Stimulated activated CD4-positive, alpha-beta T cell treated with anti-CD3 and anti-CD28 coated beads, Interleukin-15, amount 100 ng/mL, for 1 hour (primary cell): Measurements from ENCODE around the gene ITPK1.
"Not testable (repeated sequence)": the region's sequence is repeated elsewhere in the genome, so short reads cannot be mapped to it uniquely, and the experiment has no call there.

Experiments
- DNase-seq, 2 donors: peaks; one replicate each; pipeline ENCODE4 v3.0.0-alpha.2; 2020; ENCODE audit warnings: low read depth in 1 of 2, low spot score in 1 of 2

Gene ITPK1

DNA sequence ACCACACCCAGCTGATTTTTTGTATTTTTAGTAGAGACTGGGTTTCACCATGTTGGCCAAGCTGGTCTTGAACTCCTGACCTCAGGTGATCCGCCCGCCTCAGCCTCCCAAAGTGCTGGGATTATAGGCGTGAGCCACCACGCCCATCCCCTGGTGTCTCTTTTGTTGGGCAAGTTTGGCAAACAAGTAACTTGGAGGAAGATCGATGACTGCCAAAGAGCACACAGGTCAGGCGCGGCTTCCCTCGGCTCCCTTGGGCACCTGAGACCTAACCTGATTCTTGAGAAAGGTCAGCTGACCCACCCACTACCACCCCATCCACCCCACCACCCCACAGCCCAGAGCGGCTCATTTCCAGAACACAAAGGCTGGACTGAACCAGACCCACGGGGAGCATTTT lies 9.9 kb downstream of the ITPK1 start:
- DNase-seq: not testable (repeated sequence)

DNA sequence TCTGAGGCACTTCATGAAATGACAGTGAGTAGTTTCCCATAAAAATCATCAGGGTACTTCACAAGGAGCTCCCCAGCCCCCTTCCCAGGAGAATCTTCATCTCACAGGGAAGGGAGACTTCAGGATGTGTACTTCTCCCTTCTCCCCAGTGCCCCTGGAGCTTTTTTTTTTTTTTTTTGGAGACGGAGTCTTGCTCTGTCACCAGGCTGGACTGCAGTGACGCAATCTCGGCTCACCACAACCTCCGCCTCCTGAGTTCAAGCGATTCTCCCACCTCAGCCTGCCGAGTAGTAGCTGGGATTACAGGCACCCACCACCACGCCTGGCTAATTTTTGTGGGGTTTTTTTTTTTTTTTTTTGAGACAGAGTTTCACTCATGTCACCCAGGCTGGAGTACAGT lies 10.4 kb downstream of the ITPK1 start:
- DNase-seq: no peak

DNA sequence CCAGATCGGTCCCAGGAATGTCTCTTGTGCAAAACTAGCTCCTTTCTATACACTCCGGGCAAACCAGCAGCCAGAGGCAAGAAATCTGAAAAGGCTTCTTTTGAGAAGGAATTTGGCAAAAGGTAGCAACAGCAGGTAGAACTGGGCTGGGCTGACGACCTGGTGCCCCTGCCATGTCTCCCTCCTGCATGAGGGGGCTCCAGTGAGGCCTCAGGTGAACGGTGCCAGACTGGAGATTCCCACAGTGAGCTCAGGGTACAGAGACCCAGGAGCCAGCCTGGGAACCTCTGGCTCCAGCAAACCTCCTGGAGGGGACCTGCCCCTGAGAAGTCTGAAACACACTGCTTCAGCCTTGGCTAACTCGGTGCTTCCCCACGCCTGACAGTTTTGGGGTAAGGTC lies 10.8 kb downstream of the ITPK1 start:
- no peak for DNase-seq

- DNase-seq: peak in 1 of 2 donors; percentile 32
Measured at GRCh38 chr14:93103392-93104080, 12.2 kb downstream of the ITPK1 start.

DNA sequence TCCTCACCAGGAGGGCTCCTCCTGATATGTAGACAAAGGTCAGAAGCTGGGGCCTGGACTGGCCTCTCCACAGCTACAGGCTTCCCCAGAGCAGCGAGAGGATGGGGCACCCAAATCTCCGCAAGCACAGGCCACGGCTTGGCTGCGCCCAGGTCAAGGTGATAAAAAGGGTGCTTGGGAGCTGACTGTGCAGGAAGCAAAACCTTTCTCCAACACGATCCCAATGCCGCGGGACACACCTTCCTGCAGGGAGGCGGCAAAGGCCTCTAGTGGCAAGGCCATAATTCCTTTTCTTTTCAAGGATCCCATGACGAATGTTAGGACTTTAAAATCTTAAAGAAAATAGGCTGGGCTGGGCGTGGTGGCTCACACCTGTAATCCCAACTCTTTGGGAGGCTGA lies 13.6 kb downstream of the ITPK1 start:
- no peak for DNase-seq

- DNase-seq: no peak
Measured at GRCh38 chr14:93101181-93101580, 14.5 kb downstream of the ITPK1 start.

DNA sequence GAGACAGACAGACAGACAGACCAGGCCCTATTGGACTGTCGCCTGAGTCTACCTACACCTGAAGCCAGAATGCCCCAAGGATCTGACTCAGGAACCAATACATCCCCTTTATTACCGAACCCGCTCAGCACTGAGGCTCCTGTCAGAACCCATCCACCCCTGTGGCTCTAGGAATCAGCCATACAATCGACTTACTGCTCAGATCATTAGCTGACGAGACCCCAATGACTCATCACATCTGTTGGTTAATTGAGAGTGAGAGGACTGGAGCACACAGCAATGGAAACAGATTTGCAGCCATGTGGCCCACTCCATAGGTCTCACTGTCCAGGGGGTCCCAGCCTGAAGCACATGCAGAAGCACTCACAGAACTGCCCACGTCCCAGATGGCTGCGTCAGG lies 15.2 kb downstream of the ITPK1 start:
- DNase-seq: no peak

DNA sequence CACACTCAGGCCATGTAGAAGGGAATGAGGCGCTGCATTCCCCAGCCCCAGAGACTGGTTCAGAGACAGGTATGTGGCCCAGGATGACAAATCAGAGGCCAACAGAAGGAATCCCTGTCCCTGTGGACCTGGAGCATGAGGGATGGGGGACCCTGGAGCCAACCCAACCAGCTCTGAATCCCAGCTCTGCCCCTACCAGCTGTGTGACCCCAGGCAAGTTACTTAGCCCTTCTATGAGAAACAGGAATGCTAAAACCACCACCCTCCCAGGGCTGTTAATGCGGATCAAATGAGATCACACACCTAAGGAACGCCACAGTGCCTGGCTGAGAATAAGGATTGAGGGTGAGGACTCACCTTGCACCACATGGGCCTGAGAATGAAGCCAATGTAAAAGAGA lies 15.6 kb downstream of the ITPK1 start:
- no peak for DNase-seq

DNA sequence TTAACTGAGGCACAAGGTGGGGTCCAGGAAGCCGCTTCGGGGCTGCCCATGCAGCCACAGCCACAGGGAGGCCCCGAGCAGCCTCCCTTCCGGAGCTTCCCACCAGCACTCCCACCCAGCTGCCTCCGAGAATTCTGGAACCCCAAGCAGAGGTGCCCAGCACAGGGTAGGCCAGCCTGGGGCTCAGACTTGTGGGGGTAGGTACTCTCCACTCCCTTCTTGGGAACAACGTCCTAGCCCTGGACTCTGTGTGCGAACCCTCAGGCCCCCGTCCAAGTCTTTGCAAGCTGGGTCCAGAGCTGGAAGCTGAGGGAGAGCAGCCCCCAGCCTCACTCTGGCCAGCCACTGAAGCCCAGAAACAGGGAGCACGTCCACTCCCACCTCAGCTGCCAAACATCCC lies 16.1 kb downstream of the ITPK1 start:
- DNase-seq: no peak

DNA sequence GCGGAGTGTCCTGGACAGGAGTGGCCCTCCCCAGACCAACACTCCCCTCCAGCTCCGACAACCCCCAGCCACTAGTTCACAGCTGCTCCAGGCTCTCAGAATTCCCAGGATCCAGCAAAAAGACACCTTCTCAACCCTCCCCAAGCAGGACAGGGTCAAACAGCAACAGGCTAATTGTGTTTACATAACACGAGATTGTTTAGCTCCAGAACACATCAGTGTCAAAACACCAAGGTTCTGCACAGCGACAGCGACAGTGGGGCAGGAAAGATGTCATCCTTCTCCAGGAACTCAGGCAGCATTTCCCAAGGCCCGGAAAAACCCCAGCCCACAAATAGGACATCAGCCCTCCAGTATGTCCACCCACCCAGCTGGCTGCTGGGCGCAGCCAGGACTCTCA lies 16.5 kb downstream of the ITPK1 start:
- DNase-seq: no peak

- no peak for DNase-seq
Measured at GRCh38 chr14:93096691-93097322, 18.9 kb downstream of the ITPK1 start.

GRCh38 chr14:93095742-93096510 lies 19.8 kb downstream of the ITPK1 start:
- DNase-seq: no peak

DNA sequence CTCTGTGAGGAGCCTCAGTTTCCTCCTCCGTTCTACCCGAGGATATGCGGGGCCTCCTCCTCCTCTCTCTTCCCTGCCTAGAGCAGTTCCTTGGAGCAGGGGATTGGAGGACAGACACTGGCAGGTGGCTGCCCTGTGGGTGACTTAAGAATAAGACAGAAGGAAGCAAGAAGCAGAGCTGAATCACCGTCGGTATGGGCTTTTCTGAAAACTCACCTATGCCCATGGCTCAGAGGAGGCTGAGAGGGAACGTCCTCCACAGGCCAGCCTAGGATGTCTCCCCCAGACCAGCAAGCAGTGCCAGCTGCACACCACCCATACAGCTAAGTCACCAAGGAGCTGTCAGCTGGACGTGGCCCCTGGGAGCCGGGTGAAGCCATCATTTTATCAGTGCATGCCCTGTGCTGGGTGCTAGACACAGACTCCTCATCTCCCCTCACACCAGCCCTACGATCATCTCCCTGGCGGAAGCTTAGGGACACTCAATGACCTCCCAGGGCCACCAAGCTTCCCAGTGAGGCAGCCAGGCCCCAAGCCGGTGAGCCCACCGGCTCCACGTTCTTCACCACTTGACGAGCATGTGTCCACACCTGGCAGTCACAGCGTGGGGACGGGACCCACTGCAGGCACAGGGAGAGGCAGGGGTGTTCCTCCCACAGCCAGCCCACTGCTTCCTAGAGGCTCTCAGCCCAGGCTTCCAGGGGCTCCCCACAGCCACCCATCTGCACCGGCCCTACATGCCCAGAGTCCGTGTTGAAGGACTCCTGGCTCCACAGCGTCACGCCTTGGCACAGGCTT lies 21.4 kb downstream of the ITPK1 start:
- no peak for DNase-seq

- no peak for DNase-seq
Measured at GRCh38 chr14:93092606-93093556, 22.8 kb downstream of the ITPK1 start.

DNA sequence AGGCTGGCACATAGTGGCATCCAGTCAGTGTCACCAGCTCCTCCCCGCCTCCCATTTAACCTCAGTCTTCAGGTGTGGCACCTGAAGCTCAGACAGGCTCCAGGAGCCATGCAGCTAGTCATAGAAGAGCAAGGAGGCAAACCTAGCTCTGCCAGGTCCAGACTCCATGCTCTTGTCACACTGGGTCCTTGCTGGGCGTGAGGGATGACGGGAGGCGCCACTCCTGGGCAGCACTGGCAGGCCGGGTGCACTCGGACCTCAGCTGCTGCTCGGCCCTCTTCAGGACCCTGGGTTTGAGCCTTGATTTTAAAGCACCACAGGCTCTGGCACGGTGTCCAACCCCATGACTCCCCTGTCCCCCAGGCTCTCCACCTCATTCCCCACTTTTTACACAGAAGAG lies 24.1 kb downstream of the ITPK1 start:
- DNase-seq: no peak

DNA sequence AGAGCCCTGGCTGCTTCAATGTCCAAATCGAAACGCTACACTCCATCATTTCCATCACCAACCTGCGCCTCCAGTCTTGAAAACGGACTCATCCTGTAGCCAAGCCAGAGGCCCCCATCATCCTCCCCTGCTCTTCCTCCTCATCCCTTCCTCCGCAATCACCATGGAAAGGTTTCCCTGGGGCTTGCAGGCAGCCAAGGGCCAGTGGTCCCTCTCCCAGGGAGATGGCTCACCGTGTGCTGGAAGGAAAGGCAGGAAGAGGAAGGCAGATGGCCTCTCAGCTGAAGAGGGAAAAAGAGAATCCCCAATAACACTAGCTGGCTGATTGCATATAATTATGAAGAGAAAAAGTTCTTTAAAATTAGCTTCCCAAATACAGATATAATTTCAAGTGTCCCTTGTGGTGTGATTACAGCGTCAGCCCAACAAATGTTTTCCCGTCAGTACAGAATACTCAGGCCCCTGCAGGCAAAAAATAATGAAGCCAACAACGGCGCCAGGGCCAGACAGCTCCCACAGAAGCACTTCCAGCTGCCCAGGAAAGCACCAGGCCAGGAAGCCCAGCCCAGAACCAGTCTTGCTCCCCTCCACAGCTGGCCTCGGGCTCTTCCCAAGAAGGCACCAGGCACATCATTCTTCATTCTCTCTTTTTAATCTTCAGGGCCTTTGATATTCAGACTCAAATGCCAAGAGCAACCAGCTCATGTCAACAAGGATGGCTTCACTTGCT lies 24.7 kb downstream of the ITPK1 start:
- DNase-seq: no peak

DNA sequence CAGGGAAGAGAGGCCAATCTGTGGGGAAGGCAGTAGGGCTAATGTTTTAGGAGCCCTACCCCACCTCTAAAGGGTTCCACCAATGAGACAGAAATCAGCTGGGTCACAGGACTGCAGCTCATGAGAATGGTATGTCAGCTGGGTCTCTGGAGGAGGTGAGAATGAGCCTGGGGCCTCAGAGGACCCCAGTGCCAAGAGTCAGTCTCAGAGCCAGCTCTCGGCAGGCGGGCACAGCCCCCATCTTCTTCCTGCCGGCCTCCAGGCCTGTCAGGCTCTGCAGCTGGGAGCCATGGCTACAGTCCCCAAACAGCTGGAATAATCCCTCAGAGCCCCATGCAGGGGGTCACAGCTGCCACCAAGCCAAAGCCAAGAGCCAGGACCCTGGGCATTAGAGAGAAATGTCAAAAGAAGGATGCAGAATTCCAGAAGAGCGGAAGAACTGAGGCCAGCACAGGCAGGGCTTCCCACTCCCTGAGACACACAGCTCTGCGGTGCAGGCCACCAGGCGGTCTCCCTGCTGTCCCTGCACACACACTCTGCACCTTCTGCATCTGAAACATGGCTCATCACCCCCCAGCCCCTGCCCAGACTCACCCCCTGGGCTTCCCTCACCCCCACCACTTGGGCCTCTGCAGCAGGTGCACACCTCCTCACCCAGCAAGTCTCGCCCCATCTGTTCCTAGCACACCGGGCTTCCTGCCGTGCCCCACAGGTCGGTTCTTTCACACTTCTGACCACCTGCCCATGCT lies 26.0 kb downstream of the ITPK1 start:
- no peak for DNase-seq

DNA sequence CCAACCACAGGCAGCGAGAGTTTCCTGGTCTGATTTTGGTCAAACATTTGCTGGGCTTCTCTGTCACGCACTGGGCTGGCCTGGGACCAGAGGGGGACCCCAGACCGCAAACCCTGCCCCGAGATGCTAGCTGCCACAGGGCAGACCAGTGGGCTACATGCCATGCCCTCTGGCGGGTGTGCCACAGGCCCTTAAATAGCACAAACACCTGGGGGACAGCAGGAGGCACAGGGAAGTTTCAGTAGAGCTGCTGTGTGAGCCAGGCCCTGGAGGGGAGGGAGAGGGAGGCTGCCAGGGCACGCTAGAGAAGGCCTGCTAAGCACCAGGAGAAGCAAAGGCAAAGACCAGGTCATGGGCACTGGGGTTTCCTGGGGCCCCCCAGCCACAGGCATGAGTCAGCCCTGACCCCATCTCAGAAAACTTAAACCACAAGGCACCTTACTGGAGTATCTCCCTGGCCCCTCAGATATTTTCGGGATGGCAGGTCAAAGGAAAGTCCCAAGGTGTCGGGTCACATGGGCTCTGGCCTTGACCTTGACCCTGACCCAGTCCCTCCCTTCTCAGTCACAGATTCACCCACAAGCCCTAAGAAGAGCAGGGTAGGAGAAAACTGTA lies 29.2 kb downstream of the ITPK1 start:
- DNase-seq: no peak

- no peak for DNase-seq
Measured at GRCh38 chr14:93085911-93086310, 29.8 kb downstream of the ITPK1 start.
